Psoas muscle (tissue), 8 donors: ENCODE measurements around the gene SOX18. TPM values are rescaled to one million over a fixed set of nuclear protein-coding genes. Genes with fewer than 3 reads are reported as not detected.

Experiments used
- ATAC-seq, 4 donors: fragments of 200-7000 bp; cut with Tn5 transposase; one replicate each; pipeline ENCODE4 v1.9.1; 2020; ENCODE audit warnings: moderate library complexity in 3 of 4, mild to moderate bottlenecking in 2 of 4
- DNase-seq, 2 donors: peaks; one replicate each; pipeline ENCODE4 v3.0.0-alpha.2; 2020
- H3K27ac ChIP-seq: fragments of 200-600 bp; one replicate; pipeline ENCODE4 v1.8.0; 2022
- H3K27me3 ChIP-seq, 3 donors: fragments of 200-600 bp in 1 of 3; one replicate each; pipeline versions ENCODE4 v1.6.1 to v1.8.0; 2013 to 2022; ENCODE audit warnings: low read length in 2 of 3, mild to moderate bottlenecking in 2 of 3, moderate library complexity in 1 of 3; ENCODE audit not compliant: insufficient read depth in 3 of 3
- H3K36me3 ChIP-seq, 2 donors: fragments of 200-600 bp in 1 of 2; one replicate each; pipeline versions ENCODE4 v1.6.1 to v1.8.0; 2013 to 2022; ENCODE audit warnings: low read depth in 1 of 2, mild to moderate bottlenecking in 1 of 2, moderate library complexity in 1 of 2; ENCODE audit not compliant: insufficient read depth in 1 of 2
- H3K4me1 ChIP-seq: fragments of 200-600 bp; one replicate; pipeline ENCODE4 v1.8.0; 2022
- H3K4me3 ChIP-seq: fragments of 200-600 bp; one replicate; pipeline ENCODE4 v1.8.0; 2022; ENCODE audit warnings: mild to moderate bottlenecking
- H3K9me3 ChIP-seq: fragments of 200-600 bp; one replicate; pipeline ENCODE4 v1.8.0; 2022
- CTCF ChIP-seq: fragments of 200-600 bp; IDR thresholded peaks from one replicate; pipeline ENCODE4 v1.8.0; 2022; ENCODE audit warnings: antibody characterized with exemption
- WGBS, 3 donors: extraction: QIAGEN DNeasy Blood & Tissue Kit; methylation state at CpG; one replicate each; pipeline versions ENCODE4 v1.1.6 to v1.1.7; 2013; 5-methylcytosine and 5-hydroxymethylcytosine counted together
- intact Hi-C, 2 donors: fragments of 100-400 bp; cut with DNase I; formaldehyde crosslinking; loops; one replicate each; pipeline versions ENCODE4 v1.11.0 to v1.14.2; 2022
- polyA plus RNA-seq, 3 donors: library from polyadenylated mRNA; stranded (reverse); fragments of 200-250 nt; gene quantifications; one replicate each; pipeline ENCODE4 v1.2.3, GENCODE V29; 2013
- total RNA-seq, 4 donors: library from RNA; stranded (reverse); fragmentation: NEBNext Ultra II Directional in 2 of 4; extraction: Animal tissue kit (Norgen Biotek cat#: 25700) in 2 of 4; gene quantifications; one replicate each; pipeline versions ENCODE4 v1.2.1 to v1.2.4, GENCODE V29; 2021 to 2023
- donor health status: healthy with polysubstance abuse.
- donor health status: DM: no; HTN: no; CAD: no; lungs with moderate emphysema.
- donor health status: Bipolar disorder and iron deficiency.
- donor health status: healthy.
- donor health status: DM: yes; HTN: yes; CAD: no.
- donor health status: DM: no; HTN: no; CAD: no.
- donor health status: DM: no; HTN: no; CAD: no.
- donor health status: DM: yes; HTN: yes; CAD: no.

Gene SOX18
- total and polyA plus RNA-seq, 7 donors, result 4.2 to 50.8 (median 15.4) TPM

DNA sequence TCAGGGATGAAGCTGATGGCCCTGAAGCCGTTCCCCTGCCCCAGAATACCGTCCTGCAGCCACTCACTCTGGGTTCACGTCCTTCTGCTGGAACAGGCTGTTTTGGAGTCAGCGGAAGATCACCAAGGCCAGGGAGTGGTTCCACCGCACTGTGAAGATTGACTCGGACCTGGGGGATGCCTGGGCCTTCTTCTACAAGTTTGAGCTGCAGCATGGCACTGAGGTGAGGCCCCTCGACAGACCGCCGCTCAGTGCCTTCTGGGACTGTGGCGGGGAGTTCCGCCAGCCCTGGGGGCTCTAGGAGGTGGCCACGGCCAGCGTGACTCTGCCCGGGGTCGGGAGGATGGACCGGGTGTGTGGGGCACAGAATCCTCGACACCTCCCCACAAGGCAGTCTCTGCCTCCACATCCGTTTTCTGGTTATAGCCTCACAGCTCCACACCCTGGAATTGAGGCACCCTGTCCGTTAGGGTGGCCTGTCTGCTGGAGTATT, 17.6 kb downstream of the SOX18 start:
- Histone ChIP-seq H3K36me3 (peaks cover 0 to 84% of the 10 kb centered on the region in 2 donors), H3K4me1 (no peaks in the 10 kb centered on the region), H3K4me3 (no peak overlapping the region), H3K9me3 (no peaks in the 10 kb centered on the region), H3K27me3 (peaks cover 0 to 6% (median 1%) of the 10 kb centered on the region in 3 donors), H3K27ac (no peak overlapping the region)
- ATAC-seq (no peak), DNase-seq (no peak)
- WGBS, 3 donors, result 88 to 95% (median 91%) methylated on average over 18 to 19 of the region's 19 CpGs
- intact Hi-C loops, result no loop called here
- no peak for TF ChIP-seq CTCF

DNA sequence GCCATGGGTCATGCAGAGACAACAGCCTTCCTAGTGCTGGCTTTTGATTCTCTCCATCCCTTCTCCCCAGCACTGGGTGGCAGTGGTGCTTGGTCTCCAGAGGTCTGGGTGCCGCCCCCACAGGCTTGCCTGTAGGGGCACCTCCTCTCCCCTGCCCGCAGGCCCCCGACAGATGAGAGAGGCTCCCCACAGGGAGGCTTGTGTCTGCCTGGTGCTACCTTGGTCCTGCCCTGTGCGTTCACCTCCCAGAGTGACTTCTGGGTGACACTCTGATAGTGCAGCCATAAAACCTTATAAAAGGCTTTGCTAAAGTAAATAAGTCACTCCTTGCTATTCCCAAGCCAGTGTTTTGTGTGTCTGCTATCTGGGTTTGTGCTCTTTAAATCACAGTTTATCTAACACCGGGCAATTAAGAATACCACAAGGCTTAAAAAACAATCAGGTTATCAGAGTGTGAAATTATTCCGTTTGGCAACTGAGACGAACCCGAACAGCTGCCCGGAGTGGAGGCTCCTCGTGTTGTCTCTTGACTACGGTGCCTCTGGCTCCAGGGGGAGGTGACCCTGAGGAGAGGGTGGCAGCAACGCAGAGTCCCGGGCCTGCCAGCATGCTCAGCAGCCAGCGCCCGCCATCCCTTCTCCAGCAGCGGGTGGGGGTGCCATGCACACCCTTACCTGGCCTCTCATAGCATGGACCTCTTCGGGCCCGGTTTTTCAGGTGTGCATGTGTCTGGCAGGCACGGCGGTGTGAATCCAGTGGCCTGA, 18.9 kb downstream of the SOX18 start:
- Histone ChIP-seq H3K36me3 (peaks cover 0 to 97% of the 10 kb centered on the region in 2 donors), H3K4me1 (no peaks in the 10 kb centered on the region), H3K27ac (no peak overlapping the region), H3K27me3 (no peaks in the 10 kb centered on the region), H3K9me3 (no peaks in the 10 kb centered on the region), H3K4me3 (no peak overlapping the region)
- 70 to 74% (median 73%) methylated on average over 20 of the region's 20 CpGs for WGBS, 3 donors
- ATAC-seq, result no peak
- DNase-seq, result no peak
- intact Hi-C loops, result no loop called here
- TF ChIP-seq CTCF, result no peak

DNA sequence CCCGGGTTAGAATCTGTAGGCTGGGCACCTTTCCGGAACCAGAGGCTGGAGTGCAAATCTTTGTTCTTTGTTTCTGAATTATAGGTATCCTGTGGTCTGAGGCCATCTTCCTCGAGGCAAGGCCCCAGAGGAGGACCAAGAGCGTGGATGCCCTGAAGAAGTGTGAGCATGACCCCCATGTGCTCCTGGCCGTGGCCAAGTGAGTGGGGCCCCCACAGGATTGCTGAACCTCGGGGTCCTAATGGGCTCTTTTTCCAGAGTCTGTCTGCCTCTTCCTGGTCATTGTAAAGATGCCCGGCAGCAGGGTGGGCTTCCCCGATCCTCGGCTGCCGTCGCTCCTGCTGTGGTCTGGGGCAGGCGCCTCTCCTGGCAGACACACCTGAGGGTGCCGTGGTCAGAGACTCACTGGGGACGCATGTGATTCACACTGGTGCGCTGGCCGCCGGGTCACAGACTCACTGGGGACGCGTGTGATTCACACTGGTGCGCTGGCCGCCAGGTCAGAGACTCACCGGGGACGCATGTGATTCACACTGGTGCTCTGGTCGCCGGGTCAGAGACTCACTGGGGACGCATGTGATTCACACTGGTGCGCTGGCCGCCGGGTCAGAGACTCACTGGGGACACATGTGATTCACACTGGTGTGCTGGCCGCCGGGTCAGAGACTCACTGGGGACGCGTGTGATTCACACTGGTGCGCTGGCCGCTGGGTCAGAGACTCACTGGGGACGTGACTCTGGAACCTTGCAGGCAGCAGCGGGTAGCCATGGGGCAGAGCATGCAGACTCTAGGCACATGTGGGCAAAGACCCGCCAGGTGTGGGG, 19.9 kb downstream of the SOX18 start:
- WGBS, 3 donors, result 92 to 94% (median 93%) methylated on average over 33 to 38 of the region's 38 CpGs
- H3K36me3 ChIP-seq, result peaks cover 0 to 100% of the 10 kb centered on the region in 2 donors
- H3K9me3 ChIP-seq, result no peaks in the 10 kb centered on the region
- ATAC-seq (no peak), DNase-seq (no peak)
- intact Hi-C loops, result no loop called here
- no peaks in the 10 kb centered on the region for H3K4me1 ChIP-seq
- no peak overlapping the region for H3K27ac ChIP-seq
- H3K4me3 ChIP-seq, result no peak overlapping the region
- no peak for TF ChIP-seq CTCF
- no peaks in the 10 kb centered on the region for H3K27me3 ChIP-seq

DNA sequence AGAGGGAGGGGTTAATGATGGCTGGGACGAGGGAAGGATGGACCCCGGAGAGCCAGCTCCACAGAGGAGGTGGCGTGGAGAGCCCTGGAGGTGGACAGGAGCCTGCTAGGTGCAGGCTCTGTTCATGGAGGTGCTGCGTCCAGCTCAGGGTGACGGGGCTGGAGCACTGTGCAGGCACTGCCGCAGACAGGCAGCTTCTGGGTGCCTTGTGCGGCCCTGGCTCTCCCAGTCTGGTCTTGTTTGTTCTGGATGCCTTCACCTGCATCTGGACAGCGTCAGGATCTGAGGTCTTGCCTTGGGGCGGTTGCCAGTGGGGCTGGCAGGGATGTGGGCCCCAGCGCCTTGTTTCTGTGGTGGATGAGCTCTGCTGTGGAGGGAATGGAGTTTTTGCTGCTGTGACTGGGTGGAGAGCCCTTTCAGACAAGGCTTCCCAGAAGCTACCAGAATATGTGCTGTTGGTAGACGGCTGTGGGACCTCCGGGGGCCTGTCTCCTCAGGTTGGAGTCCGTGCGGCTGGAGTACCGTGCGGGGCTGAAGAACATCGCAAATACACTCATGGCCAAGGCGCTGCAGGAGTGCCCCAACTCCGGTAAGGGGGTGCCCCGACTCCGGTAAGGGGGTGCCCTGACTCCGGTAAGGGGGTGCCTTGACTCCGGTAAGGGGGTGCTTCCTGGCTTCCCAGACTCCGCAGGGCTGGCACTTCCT, 21.3 kb downstream of the SOX18 start:
- Histone ChIP-seq H3K9me3 (no peaks in the 10 kb centered on the region), H3K36me3 (peaks cover 0 to 100% of the 10 kb centered on the region in 2 donors), H3K4me3 (no peak overlapping the region), H3K27ac (no peak overlapping the region), H3K27me3 (no peaks in the 10 kb centered on the region), H3K4me1 (no peaks in the 10 kb centered on the region)
- no peak for TF ChIP-seq CTCF
- ATAC-seq (no peak), DNase-seq (no peak)
- intact Hi-C loops, result no loop called here
- 91 to 92% (median 91%) methylated on average over 24 of the region's 24 CpGs for WGBS, 3 donors
